Measurements from ENCODE around the gene TBC1D10B.
"Not testable (repeated sequence)": the region's sequence is repeated elsewhere in the genome, so short reads cannot be mapped to it uniquely, and the experiment has no call there.

The TBC1D10B gene

DNA sequence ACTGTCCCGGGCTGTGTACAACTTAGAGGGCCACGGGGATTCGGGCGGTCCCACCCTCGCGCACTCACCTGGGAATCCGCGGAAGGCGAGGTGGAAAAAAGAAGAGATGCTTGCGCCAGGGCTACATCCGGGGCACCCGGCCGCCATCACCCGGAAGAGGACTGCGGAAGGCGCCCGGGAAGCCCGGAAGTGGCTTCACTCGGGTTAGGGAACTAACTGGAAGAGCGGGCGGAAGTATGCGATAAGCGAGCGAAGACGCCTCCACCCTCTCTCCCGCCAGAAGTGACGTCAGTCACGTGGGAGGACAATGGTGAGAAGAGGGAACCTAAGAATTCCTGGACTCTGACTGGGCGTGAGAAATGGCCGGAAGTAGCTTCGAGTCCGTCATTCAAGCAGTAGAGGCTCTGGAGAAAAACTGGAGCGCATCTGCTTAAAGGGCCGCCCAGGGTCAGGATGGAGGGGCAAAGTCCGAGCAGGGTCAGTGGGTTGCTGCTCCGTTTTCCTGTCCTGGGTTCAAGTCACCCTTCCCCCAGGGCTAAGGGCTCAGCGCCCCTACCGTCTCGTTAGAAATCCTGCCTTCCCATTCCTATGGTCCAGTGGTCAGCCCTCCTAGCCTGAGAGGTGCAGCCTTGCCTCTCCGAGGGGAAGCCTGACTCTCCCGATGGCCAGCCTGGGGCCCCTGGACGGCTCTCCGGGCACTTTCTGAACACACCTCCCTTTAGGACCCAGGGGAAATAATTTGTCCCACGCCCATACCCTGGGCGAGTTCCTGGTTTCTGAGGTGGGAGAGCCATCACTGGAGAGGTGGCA is 14.9 kb downstream of the TBC1D10B start, which contains the start of gene CD2BP2:
Gene CD2BP2, minus strand, starts transcription at position 165 of the 810 bp plus-strand sequence. CDS start 627 bp downstream, outside the sequence.
- DNase-seq (ENCODE audit: low read depth in 3 of 3): peak; percentile 81 to 87 (median 85)

DNA sequence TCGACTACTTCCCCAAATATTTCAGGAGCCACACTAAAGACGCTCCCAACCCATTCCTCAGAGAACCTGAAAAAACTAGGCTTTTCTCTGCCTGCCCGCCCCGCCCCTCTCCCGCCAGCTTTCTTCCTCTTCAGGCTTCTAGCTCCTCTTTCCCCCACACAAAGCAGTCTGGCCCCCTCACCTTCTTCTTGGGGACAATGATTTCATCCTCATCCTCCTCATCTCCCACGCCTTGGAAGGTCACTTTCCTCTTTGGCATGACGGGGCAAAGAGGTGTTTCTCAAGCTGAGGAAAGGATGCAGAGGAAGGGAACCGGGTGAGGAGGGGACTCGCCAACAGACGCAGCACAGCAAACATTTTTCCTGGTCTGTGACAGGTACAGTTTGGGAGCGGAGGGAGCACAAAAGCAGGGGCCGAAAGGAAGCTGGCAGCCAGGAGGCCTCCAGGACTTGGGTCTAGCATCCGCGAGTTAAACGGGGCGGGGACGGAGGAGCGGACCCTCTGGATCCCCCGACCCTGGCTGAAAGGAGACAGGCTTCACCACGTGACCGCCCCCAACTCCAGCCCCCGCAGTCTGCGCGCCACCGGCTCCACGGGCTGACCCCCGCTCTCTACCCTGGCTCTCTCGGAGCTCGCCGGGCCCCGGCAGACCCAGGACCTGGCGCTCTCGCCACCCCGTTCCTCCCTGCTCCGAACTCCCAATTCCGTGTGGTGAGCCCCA is 15.7 kb downstream of the TBC1D10B start:
- DNase-seq (ENCODE audit: low read depth in 3 of 3): no peak

GRCh38 chr16:30353438-30354129 is 16.7 kb downstream of the TBC1D10B start:
- no peak for DNase-seq (ENCODE audit: low read depth in 3 of 3)

- DNase-seq (ENCODE audit: low read depth in 3 of 3): no peak
Observed at GRCh38 chr16:30352488-30353401, 17.5 kb downstream of the TBC1D10B start.

- DNase-seq (ENCODE audit: low read depth in 3 of 3): no peak
Observed at GRCh38 chr16:30351586-30352419, 18.5 kb downstream of the TBC1D10B start.

DNA sequence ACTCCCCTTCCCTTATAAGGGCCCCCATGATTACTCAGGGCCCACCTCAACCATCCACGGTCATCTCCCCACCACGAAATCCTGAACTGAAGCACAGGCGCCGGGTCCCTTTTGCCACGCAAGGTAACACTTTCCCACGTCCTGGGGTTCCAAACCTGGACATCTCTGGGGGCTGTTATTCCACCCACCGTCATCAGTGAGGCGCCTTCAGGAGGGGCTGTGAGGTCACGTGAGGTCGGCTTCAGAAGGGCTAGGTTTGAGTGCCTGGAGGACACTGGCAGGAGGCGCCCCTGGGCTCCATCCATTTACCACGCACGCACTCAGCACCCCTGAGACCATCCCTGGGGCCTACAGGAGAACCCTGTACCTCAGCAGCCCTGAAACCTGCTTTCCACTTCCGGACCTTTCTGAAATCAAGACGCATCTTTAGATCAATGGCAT is 19.3 kb downstream of the TBC1D10B start:
- no peak for DNase-seq (ENCODE audit: low read depth in 3 of 3)

- no peak for DNase-seq (ENCODE audit: low read depth in 3 of 3)
Observed at GRCh38 chr16:30350134-30350871, 20.0 kb downstream of the TBC1D10B start.

- DNase-seq (ENCODE audit: low read depth in 3 of 3): no peak
Observed at GRCh38 chr16:30349675-30350074, 20.6 kb downstream of the TBC1D10B start.

- no peak for DNase-seq (ENCODE audit: low read depth in 3 of 3)
Observed at GRCh38 chr16:30348929-30349328, 21.4 kb downstream of the TBC1D10B start.

GRCh38 chr16:30348113-30348512 is 22.2 kb downstream of the TBC1D10B start:
- no peak for DNase-seq (ENCODE audit: low read depth in 3 of 3)

DNA sequence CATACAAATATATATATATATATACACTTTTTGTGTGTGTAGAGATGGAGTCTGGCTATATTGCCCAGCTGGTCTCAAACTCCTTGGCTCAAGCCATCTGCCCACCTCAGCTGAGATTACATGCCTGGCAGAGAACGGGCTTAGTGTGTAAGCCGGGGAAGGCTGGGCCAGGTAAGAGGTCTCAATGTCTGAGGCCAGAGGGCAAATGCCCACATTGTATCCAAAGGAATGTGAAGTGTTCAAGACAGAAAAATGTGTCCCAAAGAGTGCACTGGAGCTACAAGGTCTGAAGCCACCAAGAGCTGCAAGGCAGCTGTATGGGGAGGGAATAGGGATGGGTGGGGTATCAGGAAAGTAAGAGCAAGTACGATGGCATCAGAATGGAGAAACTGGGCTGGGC is 24.0 kb downstream of the TBC1D10B start:
- no peak for DNase-seq (ENCODE audit: low read depth in 3 of 3)

DNA sequence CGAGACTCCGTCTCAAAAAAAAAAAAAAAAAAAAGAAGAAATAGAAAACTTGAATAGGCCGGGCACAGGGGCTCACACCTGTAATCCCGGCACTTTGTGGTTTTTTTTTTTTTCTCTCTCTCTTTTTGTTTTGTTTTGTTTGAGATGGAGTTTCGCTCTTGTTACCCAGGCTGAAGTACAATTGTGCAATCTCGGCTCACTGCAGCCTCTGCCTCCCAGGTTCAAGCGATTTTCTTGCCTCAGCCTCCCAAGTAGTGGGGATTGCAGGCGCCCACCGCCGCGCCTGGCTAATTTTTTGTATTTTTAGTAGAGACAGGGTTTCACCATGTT is 26.8 kb downstream of the TBC1D10B start:
- not testable (repeated sequence) for DNase-seq (ENCODE audit: low read depth in 3 of 3)

DNA sequence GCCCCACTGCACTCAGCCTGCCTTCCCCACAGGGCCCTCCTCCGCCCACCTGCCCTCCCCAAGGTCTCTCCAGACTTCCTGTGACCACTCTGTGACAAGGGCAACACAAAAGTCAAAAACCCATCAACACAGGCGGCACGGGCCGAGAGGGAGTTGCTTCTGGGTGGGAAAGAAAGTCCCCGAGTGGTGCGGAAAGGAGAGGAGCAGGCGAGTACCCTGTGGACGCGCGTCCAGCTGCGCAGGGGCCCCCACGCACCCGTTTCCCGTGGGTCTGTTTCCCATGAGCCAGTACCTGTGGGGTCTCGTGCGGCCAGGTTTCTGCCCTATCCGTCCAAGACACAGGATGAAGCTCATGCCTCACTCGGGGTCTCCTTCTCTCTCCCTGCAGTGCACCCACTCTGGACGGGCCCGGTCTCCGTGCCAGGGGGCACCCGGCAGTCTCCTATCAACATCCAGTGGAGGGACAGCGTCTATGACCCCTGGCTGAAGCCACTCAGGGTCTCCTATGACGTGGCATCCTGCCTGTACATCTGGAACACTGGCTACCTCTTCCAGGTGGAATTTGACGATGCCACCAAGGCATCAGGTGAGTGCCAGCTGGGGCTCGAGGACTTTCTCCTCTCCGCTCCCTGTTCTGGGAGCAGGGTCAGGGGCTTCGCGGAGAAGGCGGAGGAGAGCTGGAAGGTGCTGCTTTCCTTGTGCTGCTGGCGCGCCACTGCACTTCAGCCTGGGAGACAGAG is 27.4 kb downstream of the TBC1D10B start:
- no peak for DNase-seq (ENCODE audit: low read depth in 3 of 3)

DNA sequence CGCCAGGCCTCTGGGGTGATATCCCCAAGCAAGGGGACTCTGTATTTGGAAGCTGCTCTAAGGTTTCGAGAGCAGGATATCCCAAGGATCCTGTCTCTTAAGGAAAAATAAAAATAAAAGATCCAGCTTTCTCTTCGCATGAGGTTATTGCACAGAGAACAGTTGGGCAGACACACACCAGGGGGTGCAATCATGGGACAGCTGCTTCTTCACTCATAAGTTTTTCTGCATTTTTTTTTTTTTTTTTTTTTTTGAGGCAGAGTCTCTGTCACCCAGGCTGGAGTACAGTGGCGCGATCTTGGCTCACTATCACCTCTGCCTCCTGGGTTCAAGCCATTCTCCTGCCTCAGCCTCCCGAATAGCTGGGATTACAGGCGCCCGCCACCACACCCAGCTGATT is 28.3 kb downstream of the TBC1D10B start:
- not testable (repeated sequence) for DNase-seq (ENCODE audit: low read depth in 3 of 3)

- no peak for DNase-seq (ENCODE audit: low read depth in 3 of 3)
Observed at GRCh38 chr16:30340621-30341020, 29.7 kb downstream of the TBC1D10B start.

- not testable (repeated sequence) for DNase-seq (ENCODE audit: low read depth in 3 of 3)
Observed at GRCh38 chr16:30338715-30339114, 31.6 kb downstream of the TBC1D10B start.

DNA sequence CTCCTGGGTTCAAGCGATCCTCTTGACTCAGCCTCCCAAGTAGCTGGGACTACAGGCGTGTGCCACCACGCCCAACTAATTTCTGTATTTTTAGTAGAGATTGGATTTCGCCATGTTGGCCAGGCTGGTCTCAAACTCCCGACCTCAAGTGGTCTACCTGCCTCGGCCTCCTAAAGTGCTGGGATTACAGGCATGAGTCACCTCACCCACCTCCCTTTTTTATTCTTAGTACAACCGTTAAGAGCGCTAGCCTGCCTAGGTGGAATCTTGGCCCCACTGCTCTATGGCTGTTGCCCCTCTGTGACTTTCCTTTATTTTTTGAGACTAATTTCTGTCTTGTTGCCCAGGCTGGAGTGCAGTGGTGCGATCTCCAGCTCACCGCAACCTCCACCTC is 32.3 kb downstream of the TBC1D10B start:
- DNase-seq (ENCODE audit: low read depth in 3 of 3): not testable (repeated sequence)

DNA sequence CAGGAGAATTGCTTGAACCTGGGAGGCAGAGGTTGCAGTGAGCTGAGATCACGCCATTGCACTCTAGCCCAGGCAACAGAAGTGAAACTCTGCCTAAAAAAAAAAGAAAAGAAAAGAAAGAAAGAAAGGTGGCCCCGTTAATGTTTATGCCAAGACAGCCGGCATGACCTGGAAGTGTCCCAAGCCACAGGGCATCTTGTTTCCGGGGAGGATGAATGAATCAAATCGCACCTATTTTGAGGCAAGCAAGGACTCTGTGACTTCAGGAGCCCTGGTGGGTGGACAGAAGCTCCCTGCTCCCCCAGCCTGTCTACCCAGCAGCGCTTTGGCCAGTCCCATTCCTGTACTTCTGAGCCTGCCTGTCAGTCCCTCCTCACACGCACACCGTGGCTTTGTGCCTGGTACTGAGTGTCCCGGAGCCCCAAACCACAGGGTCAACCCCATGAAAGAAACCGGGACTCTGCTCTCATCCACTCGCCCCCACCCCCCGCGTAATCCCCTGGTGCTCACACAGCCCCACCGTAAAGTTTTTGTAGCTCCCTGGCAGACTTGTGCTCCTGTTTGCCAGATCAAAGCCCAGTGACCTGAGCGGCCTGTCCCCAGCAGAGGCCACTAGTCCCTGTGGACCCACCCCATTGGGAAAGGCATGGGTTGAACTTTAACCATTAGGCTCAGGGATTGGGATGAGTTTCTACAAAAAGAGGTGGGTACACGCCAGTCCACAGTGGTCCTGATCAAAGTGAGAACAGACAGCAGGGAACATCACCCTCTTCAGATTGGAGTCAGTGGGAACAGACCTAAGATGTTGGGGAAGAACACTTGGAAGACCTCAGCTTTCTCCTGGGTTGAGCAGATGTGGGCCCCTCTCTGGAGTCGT is 34.5 kb downstream of the TBC1D10B start:
- no peak for DNase-seq (ENCODE audit: low read depth in 3 of 3)

Measured in stimulated activated CD4-positive, alpha-beta T cell treated with anti-CD3 and anti-CD28 coated beads, TNF-alpha, amount 100 ng/mL, for 48 hours (primary cell).